HG03108 (cell line): ENCODE data around the gene C12orf57.
"Not testable (repeated sequence)": the region's sequence is repeated elsewhere in the genome, so short reads cannot be mapped to it uniquely, and the experiment has no call there.

Source experiments
- ATAC-seq: cut with Tn5 transposase; IDR thresholded peaks from one replicate; pipeline ENCODE4 v1.9.1; 2021; ENCODE audit warnings: moderate library complexity; ENCODE audit not compliant: unreplicated experiment

Gene C12orf57, protein sequence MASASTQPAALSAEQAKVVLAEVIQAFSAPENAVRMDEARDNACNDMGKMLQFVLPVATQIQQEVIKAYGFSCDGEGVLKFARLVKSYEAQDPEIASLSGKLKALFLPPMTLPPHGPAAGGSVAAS

GRCh38 chr12:6943722-6944380 lies at the start of gene C12orf57, which contains the start of gene RNU7-1:
TSS of gene C12orf57 (plus strand) at chr12:6944022. CDS start at chr12:6944122, 100 bp downstream.
TSS of gene RNU7-1 (plus strand) at chr12:6943816.
- ATAC-seq: peak; percentile 24

DNA sequence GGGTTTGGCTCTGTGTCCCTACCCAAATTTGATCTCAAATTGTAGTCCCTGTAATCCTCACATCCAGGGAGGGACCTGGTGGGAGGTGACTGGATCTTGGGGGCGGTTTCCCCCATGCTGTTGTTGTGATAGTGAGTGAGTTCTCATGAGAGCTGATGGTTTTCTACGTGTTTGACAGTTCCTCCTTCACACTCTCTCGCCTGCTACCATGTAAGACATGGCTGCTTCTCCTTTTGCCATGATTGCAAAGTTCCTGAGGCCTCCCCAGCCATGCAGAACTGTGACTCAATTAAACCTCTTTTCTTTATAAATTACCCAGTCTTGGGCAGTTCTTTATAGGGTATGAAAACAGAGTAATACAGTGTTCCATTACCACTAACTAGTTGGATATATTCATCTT lies 49.5 kb upstream of the C12orf57 start:
- no peak for ATAC-seq

DNA sequence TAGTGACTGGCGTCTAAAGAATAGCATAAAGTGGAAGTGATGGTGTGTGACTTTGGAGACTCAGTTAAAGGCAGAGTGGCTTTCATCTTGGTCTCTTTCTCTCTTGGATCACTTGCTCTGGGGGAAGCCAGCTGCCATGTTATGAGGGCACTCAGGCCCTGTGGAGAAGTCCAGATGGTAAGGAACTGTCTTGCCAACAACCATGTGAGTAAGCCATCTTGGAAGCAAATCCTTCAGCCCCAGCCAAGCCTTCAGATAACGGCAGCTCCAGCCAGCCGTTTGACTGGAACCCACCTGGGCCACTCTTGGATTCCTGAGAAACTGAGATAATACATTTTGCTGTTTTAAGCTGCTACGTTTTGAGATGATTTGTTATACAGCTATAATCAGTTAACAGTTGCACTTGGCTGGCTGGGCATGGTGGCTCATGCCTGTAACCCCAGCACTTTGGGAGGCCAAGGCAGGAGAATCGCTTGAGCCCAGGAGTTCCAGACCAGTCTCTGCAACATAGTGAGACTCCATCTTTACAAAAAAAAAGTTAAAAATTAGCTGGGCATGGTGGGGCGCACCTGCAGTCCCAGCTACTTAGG lies 46.9 kb upstream of the C12orf57 start:
- no peak for ATAC-seq

DNA sequence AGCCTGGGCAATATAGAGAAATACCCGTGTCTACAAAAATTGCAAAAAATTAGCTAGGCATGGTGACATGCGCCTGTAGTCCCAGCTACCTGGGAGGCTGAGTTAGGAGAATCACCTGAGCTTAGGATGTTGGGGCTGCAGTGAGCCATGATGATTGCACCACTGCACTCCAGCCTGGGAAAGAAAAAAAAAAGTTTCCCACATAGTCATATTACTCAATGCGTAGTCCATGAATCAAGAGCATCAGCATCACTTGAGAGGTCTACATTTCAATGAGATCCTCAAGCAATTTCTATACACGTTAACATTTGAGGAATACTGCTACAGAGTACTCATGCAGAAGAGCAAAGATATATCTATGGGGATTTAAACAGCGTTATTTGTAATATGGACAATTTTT lies 44.4 kb upstream of the C12orf57 start:
- ATAC-seq: no peak

- ATAC-seq: no peak
Observed at GRCh38 chr12:6899837-6900519, 43.8 kb upstream of the C12orf57 start.

- no peak for ATAC-seq
Observed at GRCh38 chr12:6902448-6902847, 41.4 kb upstream of the C12orf57 start.

DNA sequence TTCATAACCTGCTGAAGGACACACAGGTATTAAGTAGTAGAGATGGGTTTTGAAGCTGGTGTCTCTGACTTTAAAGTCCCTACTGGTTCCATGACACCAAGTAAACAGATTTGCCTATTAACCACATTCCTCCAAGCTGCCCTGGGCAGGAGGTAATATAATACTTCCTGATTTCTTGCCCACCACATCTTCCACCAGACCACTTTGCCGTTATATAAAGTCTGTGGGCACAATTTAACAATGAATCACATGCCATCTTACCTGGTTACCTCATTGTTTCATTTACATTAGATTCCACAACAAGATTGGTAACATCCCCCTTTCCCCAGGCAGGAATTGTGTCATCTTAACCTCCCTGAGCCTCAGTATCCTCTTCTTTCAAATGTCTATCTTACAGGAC lies 40.1 kb upstream of the C12orf57 start:
- ATAC-seq: no peak

GRCh38 chr12:6904280-6905276 lies 39.2 kb upstream of the C12orf57 start, which contains the start of gene LRRC23:
TSS of gene LRRC23 (plus strand) at chr12:6904822. CDS start at chr12:6905634, 812 bp downstream.
- peak; percentile 92 for ATAC-seq

DNA sequence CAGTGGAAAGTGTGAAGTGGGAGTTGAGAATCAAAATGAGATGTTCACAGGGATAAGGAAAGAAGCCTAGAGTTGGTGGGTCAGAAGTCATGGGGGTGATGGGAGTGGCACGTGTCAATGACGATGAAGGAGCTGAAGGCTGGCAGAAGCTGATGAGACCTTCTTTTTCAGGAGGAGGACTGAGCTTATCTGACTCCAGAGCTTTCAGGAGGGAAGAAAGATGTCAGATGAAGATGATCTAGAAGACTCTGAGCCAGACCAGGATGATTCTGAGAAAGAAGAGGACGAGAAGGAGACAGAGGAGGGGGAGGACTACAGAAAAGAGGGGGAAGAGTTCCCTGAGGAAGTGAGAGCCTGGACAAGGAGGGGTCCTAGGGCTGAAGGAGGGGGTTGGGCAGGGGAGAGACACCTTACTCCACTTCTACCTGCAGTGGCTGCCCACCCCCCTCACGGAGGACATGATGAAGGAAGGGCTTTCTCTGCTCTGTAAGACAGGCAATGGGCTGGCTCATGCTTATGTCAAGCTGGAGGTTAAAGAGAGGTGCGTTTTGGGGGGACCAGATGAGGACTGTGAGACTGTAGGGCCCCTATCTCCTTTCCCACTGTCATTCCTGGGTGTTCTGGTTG lies 38.3 kb upstream of the C12orf57 start:
- ATAC-seq: no peak

DNA sequence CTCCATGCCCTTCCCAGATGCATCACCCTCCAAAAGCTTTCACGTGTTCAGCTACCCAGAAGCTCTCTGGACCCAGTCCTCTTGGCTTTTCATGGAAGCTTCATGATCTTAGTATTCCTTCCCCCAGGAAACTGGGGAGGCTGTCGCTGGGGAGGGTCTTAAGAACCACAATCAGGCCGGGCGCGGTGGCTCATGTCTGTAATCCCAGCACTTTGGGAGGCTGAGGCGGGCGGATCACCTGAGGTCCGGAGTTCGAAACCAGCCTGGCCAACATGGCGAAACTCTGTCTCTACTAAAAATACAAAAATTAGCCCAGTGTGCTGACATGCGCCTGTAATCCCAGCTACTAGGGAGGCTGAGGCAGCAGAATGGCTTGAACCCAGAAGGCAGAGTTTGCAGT lies 35.7 kb upstream of the C12orf57 start:
- not testable (repeated sequence) for ATAC-seq

GRCh38 chr12:6909421-6910145 lies 34.2 kb upstream of the C12orf57 start:
- no peak for ATAC-seq

- no peak for ATAC-seq
Observed at GRCh38 chr12:6912164-6912935, 31.5 kb upstream of the C12orf57 start.

- peak; percentile 81 for ATAC-seq
Observed at GRCh38 chr12:6914246-6914946, 29.4 kb upstream of the C12orf57 start, which contains the start of gene ENO2. TSS of gene ENO2 (plus strand) at chr12:6914580. CDS start at chr12:6915833, 1,253 bp downstream.

- ATAC-seq: no peak
Observed at GRCh38 chr12:6914947-6915788, 28.7 kb upstream of the C12orf57 start.

GRCh38 chr12:6915789-6916285 lies 28.0 kb upstream of the C12orf57 start:
- no peak for ATAC-seq

DNA sequence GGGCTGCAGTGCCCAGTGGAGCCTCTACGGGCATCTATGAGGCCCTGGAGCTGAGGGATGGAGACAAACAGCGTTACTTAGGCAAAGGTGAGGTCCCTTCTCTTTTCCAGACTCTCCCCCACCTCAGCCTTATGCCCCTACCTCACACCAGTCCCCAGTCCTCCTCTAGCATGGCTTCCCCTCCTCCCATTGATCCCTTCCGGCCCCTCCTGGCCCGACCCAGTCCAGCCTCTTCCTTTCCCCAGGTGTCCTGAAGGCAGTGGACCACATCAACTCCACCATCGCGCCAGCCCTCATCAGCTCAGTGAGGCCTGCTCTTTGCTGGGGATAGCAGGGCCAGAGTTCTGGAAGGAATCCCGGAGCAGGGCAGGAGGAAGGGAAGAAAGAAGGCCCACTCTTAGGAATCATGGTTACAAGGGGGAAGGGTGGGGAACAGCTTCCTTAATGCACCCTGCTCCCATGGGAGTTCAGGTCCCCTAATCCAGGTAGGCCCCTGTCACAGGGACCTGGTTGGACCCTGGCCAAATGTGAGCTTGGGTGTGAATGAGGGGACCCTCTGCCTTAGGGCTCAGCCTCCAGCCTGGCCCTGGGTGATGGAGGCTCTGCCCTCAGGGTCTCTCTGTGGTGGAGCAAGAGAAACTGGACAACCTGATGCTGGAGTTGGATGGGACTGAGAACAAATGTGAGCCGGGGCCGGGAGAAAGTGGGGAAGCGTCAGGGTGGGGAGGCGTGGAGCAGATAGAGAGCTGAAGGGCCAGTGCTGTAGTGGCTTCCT lies 27.2 kb upstream of the C12orf57 start:
- ATAC-seq: no peak
